ENCODE measurements around the gene RELN. TPM values are rescaled to one million over a fixed set of nuclear protein-coding genes. Genes with fewer than 3 reads are reported as not detected.
A peak's percentile ranks its signal among the peaks of the same experiment; 100 is the strongest.

The RELN gene
- total RNA-seq, 1 experiment from 2014 or later = 8.0 TPM

DNA sequence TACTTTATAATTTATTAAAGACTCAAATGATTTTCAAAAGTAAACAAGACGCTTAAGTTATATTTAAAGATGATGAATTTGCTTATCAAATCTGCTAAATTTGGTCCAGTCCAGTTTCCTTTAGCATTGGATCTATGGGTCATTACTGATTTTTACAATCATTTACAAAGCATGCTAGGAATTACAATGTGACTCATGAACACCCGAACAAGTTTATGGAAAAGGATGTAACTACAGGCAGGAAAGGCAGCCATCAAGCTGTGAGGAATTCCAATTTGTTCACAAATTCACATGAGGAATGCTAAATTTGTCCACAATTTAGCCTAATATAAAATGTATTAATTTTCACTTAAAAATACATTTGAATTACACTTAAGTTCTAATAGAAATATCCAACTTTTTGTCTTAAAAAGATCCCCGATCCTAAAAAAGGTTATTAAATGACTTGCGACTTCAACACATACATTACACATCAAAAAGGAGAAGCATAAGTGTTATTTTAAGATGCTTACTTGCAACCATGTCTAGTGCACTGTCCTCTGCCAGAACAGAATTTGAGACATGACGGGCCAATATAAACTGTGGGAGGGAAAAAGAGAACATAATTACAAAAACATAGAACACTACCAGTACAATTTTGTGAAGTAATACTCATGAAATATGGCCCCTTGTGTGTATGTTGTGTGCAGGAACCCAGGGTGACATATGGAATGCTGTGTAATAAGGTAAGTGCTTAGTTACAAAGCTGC, 349.3 kb downstream of the RELN start:
- no peaks in the 10 kb centered on the region for H3K27me3 ChIP-seq (ENCODE audit: low read length)
- no peaks in the 10 kb centered on the region for H4K20me1 ChIP-seq (ENCODE audit: low read length)
- POLR2A ChIA-PET (ENCODE audit: unreplicated experiment) = no interaction called here
- H3K9ac ChIP-seq (ENCODE audit: low read length) = no peak overlapping the region
- H3K36me3 ChIP-seq (ENCODE audit: low read depth, low read length) = 0 out of 2 replicates have a peak, but pooled peaks cover 4% of the 10 kb centered on the region
- no peak overlapping the region; the same call in 1 of the 2 replicates for H3K4me2 ChIP-seq (ENCODE audit: low read length)
- H3F3A ChIP-seq (ENCODE audit: low read length, unreplicated experiment) = no peaks in the 10 kb centered on the region
- H3K9me2 ChIP-seq (replicated peaks; ENCODE audit: low read length) = no peaks in the 10 kb centered on the region
- DNase-seq = peak; percentile 74
- peaks cover 45% of the 10 kb centered on the region for H3K4me1 ChIP-seq (ENCODE audit: insufficient read depth, low read length)
- no TSS peak for BruUV-seq (replicated peaks)
- intact Hi-C loops (cut with micrococcal nuclease) = no loop called here
- no peak overlapping the region for H3K4me3 ChIP-seq (ENCODE audit: low read length)
- H2AFZ ChIP-seq (ENCODE audit: low read length) = no peak overlapping the region
- peaks cover 13% of the 10 kb centered on the region for H3K9me3 ChIP-seq (ENCODE audit: low read length)
- H3K79me2 ChIP-seq (ENCODE audit: low read length) = no peaks in the 10 kb centered on the region
- CTCF ChIA-PET = no interaction called here
- 0 out of 2 replicates have a peak overlapping the region, but pooled peaks have one; percentile 5 for H3K27ac ChIP-seq (ENCODE audit: low read length)
- TF ChIP-seq, protein P1, sequence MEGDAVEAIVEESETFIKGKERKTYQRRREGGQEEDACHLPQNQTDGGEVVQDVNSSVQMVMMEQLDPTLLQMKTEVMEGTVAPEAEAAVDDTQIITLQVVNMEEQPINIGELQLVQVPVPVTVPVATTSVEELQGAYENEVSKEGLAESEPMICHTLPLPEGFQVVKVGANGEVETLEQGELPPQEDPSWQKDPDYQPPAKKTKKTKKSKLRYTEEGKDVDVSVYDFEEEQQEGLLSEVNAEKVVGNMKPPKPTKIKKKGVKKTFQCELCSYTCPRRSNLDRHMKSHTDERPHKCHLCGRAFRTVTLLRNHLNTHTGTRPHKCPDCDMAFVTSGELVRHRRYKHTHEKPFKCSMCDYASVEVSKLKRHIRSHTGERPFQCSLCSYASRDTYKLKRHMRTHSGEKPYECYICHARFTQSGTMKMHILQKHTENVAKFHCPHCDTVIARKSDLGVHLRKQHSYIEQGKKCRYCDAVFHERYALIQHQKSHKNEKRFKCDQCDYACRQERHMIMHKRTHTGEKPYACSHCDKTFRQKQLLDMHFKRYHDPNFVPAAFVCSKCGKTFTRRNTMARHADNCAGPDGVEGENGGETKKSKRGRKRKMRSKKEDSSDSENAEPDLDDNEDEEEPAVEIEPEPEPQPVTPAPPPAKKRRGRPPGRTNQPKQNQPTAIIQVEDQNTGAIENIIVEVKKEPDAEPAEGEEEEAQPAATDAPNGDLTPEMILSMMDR (conservative IDR thresholded peaks at IDR 0.05; ENCODE audit: low read depth, low read length) = no peak
- no peak for TF ChIP-seq EZH2phosphoT487 (IDR thresholded peaks at IDR 0.05; ENCODE audit: borderline replicate concordance, low read length)
- no peak for TF ChIP-seq EZH2 (IDR thresholded peaks at IDR 0.05; ENCODE audit: low read length, unreplicated experiment)
- ATAC-seq = 0 out of 2 replicates have a peak, but pooled peaks have one; percentile 12

DNA sequence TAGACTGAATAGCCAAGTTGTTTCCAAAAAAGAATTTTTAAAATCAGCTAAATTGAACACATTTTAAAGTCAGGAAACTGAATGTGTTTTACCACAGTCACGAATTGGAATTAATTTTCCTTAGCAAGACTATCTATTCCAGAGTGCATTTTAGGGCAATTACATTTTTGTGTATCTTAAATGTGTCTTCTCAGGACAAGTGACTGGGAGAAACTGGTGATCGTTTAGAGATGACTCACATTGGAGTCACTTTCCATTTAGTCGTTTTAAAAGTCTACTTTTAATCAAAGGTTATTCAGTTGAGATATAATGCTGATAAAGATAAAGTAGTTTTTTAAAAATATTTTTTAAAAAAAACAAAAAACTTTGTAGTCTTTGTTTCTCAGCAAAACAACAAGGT, 351.7 kb downstream of the RELN start:
- Histone ChIP-seq H4K20me1 (ENCODE audit: low read length) (no peaks in the 10 kb centered on the region), H3K4me2 (ENCODE audit: low read length) (peak overlapping the region; percentile 51), H3K9ac (ENCODE audit: low read length) (peak overlapping the region; percentile 78), H2AFZ (ENCODE audit: low read length) (no peak overlapping the region), H3K4me3 (ENCODE audit: low read length) (peak overlapping the region; percentile 8; the same call in 1 of the 2 replicates), H3K4me1 (ENCODE audit: insufficient read depth, low read length) (peaks cover 61% of the 10 kb centered on the region), H3K36me3 (ENCODE audit: low read depth, low read length) (no peaks in the 10 kb centered on the region), H3F3A (ENCODE audit: low read length, unreplicated experiment) (no peaks in the 10 kb centered on the region), H3K27ac (ENCODE audit: low read length) (peak overlapping the region; percentile 97), H3K79me2 (ENCODE audit: low read length) (no peaks in the 10 kb centered on the region), H3K27me3 (ENCODE audit: low read length) (no peaks in the 10 kb centered on the region), H3K9me2 (replicated peaks; ENCODE audit: low read length) (no peaks in the 10 kb centered on the region), H3K9me3 (ENCODE audit: low read length) (no peaks in the 10 kb centered on the region)
- no peak for TF ChIP-seq EZH2phosphoT487 (IDR thresholded peaks at IDR 0.05; ENCODE audit: borderline replicate concordance, low read length)
- TF ChIP-seq EZH2 (IDR thresholded peaks at IDR 0.05; ENCODE audit: low read length, unreplicated experiment) = no peak
- TF ChIP-seq, protein P1 (conservative IDR thresholded peaks at IDR 0.05; ENCODE audit: low read depth, low read length) = no peak
- ATAC-seq (peak; percentile 48), DNase-seq (peak; percentile 69)
- BruUV-seq (replicated peaks) = no TSS peak
- CTCF ChIA-PET = no interaction called here
- POLR2A ChIA-PET (ENCODE audit: unreplicated experiment) = no interaction called here
- intact Hi-C loops (cut with micrococcal nuclease) = loop anchor here (1.0 to 5.0 kb wide), 3 partner anchors 23 to 73 kb away; no protein-coding TSS in a partner anchor

DNA sequence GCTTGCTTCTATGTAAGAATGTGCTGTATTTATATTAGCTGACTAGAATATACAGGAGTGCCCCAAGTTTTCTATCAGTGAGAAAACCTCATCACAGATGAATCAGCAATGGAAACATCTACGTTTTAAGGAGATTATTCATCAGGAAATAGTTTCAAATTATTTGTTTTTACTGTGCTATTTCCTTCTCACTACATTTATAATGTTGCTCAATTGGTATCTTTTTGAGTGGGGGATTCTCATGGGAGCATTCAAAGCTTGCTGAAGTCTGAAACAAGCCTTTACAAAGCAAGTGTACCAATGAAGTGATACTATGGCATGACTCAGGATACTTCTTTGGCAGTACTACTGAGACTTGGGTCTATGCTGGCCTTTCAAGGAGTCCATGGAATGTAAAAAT, 352.4 kb downstream of the RELN start:
- no TSS peak for BruUV-seq (replicated peaks)

More for the DNA sequence above, 352.4 kb downstream of the RELN start:
- no peak overlapping the region for H2AFZ ChIP-seq (ENCODE audit: low read length)
- no peaks in the 10 kb centered on the region for H3F3A ChIP-seq (ENCODE audit: low read length, unreplicated experiment)
- peak; percentile 77 for ATAC-seq
- H3K79me2 ChIP-seq (ENCODE audit: low read length) = no peaks in the 10 kb centered on the region
- H3K9me3 ChIP-seq (ENCODE audit: low read length) = no peaks in the 10 kb centered on the region
- no peaks in the 10 kb centered on the region for H3K27me3 ChIP-seq (ENCODE audit: low read length)
- CTCF ChIA-PET = no interaction called here
- H3K9me2 ChIP-seq (replicated peaks; ENCODE audit: low read length) = no peaks in the 10 kb centered on the region
- no peaks in the 10 kb centered on the region for H4K20me1 ChIP-seq (ENCODE audit: low read length)
- DNase-seq = peak; percentile 88
- peaks cover 67% of the 10 kb centered on the region for H3K4me1 ChIP-seq (ENCODE audit: insufficient read depth, low read length)
- peak overlapping the region; percentile 51 for H3K4me2 ChIP-seq (ENCODE audit: low read length)
- POLR2A ChIA-PET (ENCODE audit: unreplicated experiment) = no interaction called here
- H3K36me3 ChIP-seq (ENCODE audit: low read depth, low read length) = no peaks in the 10 kb centered on the region
- intact Hi-C loops (cut with micrococcal nuclease) = loop anchor here (1.0 to 5.0 kb wide), 3 partner anchors 24 to 73 kb away; no protein-coding TSS in a partner anchor
- H3K27ac ChIP-seq (ENCODE audit: low read length) = peak overlapping the region; percentile 97
- H3K9ac ChIP-seq (ENCODE audit: low read length) = peak overlapping the region; percentile 78
- peak overlapping the region; percentile 8; the same call in 1 of the 2 replicates for H3K4me3 ChIP-seq (ENCODE audit: low read length)
- TF ChIP-seq EZH2 (IDR thresholded peaks at IDR 0.05; ENCODE audit: low read length, unreplicated experiment) = no peak
- TF ChIP-seq, protein P1 (conservative IDR thresholded peaks at IDR 0.05; ENCODE audit: low read depth, low read length) = no peak
- no peak for TF ChIP-seq EZH2phosphoT487 (IDR thresholded peaks at IDR 0.05; ENCODE audit: borderline replicate concordance, low read length)
